ENCODE measurements around the gene MED13. TPM values are rescaled to one million over a fixed set of nuclear protein-coding genes. Genes with fewer than 3 reads are reported as not detected.
"Not testable (repeated sequence)": the region's sequence is repeated elsewhere in the genome, so short reads cannot be mapped to it uniquely, and the experiment has no call there.

MED13 gene
- total RNA-seq, 1 donor from 2014 or later, result 65.7 TPM

DNA sequence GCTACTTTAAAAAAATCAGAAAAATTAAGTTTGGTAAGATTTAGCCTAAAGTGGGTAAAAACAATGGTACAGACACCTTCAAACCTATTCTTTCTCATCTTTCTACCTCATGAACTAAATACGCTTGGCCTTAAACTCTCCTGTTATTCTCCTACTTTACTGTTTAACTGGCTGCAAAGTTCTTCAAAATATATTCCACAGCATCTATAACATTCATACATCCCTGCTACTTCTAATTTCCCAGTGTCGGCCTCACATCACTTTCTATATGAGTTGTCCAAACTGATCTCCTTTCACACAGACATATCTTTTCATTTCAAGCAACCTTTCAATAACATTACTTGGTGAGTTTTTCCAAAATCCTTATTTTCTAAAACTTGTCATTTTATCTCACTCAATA lies 64.0 kb downstream of the MED13 start:
- TF ChIP-seq, protein P1, sequence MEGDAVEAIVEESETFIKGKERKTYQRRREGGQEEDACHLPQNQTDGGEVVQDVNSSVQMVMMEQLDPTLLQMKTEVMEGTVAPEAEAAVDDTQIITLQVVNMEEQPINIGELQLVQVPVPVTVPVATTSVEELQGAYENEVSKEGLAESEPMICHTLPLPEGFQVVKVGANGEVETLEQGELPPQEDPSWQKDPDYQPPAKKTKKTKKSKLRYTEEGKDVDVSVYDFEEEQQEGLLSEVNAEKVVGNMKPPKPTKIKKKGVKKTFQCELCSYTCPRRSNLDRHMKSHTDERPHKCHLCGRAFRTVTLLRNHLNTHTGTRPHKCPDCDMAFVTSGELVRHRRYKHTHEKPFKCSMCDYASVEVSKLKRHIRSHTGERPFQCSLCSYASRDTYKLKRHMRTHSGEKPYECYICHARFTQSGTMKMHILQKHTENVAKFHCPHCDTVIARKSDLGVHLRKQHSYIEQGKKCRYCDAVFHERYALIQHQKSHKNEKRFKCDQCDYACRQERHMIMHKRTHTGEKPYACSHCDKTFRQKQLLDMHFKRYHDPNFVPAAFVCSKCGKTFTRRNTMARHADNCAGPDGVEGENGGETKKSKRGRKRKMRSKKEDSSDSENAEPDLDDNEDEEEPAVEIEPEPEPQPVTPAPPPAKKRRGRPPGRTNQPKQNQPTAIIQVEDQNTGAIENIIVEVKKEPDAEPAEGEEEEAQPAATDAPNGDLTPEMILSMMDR (IDR thresholded peaks at IDR 0.05), result no peak
- DNase-seq (no peak), ATAC-seq (no peak)
- H3K4me1 ChIP-seq, result no peaks in the 10 kb centered on the region
- intact Hi-C loops (cut with DNase I), result no loop called here
- no peak overlapping the region for H3K27ac ChIP-seq
- no peak overlapping the region for H3K4me3 ChIP-seq
- no peaks in the 10 kb centered on the region for H3K27me3 ChIP-seq
- no peaks in the 10 kb centered on the region for H3K9me3 ChIP-seq
- peaks cover 39% of the 10 kb centered on the region for H3K36me3 ChIP-seq

DNA sequence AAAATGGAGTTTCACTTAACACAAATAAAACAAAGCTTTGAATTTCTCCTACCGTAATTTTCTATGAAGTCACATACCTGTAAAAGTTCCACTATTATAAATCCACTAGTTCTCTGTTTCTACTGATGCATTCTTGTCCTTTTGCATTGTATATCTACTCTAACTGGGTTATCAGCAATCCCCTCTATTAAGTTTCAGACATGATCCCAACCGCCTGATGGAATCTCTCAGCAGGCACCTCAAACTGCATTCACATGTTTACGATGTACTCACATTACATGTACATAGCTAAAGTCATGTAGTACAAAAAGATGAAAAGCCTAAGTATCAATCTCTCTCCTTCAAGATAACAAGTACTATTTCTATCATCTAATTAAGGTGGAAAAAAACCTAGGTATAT lies 64.9 kb downstream of the MED13 start:
- intact Hi-C loops (cut with DNase I), result no loop called here
- Histone ChIP-seq H3K27me3 (no peaks in the 10 kb centered on the region), H3K9me3 (no peaks in the 10 kb centered on the region), H3K4me1 (no peaks in the 10 kb centered on the region), H3K36me3 (peaks cover 33% of the 10 kb centered on the region), H3K27ac (no peak overlapping the region), H3K4me3 (no peak overlapping the region)
- ATAC-seq (no peak), DNase-seq (no peak)
- TF ChIP-seq, protein P1 (IDR thresholded peaks at IDR 0.05), result no peak

DNA sequence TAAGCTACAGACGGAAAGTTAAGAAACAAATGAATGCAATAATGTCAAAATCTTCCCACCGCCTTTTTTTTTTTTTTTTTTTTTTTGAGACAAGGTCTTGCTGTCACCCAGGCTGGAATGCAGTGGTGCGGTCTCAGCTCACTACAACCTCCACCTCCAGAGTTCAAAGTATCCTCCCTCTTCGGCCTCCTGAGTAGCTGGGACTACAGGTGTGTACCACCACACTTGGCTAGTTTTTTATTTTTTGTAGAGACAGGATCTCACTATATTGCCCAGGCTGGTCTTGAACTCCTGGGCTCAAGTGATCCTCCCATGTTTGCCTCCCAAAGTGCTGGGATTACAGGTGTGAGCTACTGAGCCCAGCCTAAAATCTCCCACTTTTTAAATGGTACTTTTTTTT lies 66.5 kb downstream of the MED13 start:
- not testable (repeated sequence) for ATAC-seq, H3K4me1 ChIP-seq

DNA sequence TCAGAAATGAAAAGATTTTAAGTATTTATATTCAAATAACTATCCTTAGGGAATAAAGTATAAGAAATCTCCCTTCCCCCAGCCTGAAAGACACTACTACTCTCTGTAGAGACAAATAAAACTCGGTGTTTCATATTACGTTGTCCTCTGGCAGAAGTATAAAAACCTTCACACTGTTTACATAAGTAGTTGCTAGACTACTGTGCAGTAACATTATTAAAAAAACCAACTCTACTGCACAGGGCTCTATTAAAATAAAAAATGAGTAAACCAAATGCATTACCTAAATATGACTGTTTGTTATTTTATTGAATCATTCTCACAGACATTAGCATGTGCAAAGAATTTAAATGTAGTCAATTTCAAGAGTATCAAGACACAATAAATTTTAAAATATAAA lies 67.4 kb downstream of the MED13 start:
- H3K36me3 ChIP-seq, result peaks cover 37% of the 10 kb centered on the region
- intact Hi-C loops (cut with DNase I), result no loop called here
- no peaks in the 10 kb centered on the region for H3K4me1 ChIP-seq
- TF ChIP-seq, protein P1 (IDR thresholded peaks at IDR 0.05), result no peak
- H3K4me3 ChIP-seq, result no peak overlapping the region
- ATAC-seq (peak; percentile 39), DNase-seq (no peak)
- H3K9me3 ChIP-seq, result no peaks in the 10 kb centered on the region
- H3K27ac ChIP-seq, result no peak overlapping the region
- no peaks in the 10 kb centered on the region for H3K27me3 ChIP-seq

More for the DNA sequence above, 66.5 kb downstream of the MED13 start:
- H3K27me3 ChIP-seq; H3K4me3 ChIP-seq; H3K27ac ChIP-seq; DNase-seq; H3K9me3 ChIP-seq; intact Hi-C loops (cut with DNase I): not testable (repeated sequence)
- H3K36me3 ChIP-seq, result peaks cover 36% of the 10 kb centered on the region

DNA sequence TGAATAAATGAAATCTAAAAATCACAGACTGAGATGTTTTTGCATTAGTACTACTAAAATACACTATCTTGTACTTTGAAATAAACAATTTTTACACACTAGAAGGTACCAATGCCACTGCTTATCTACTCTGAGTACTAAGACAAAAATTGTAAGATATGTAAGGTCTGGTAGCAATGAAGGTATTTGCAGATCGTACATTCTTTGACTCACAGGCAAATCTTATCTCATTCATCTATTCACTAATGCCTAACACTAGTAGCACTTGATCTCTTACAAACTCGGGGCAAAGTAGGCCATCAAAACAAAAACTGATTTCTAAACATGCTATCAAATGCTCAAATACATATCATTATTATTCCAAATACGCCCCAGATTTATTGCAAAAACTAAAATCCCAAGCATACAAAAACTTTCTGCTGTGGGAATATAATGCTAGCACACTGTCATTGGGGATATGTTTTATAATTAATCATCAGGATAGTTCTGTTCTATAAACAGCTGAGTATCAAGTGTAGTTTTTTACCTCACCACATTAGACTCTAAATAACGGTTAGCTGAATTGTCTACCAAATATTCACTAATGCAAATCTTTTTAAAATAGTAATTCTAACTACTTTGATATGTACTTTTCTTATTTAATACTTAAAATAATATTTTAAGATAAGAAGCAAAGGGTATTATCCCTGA lies 68.0 kb downstream of the MED13 start:
- DNase-seq, result no peak
- no peak overlapping the region for H3K27ac ChIP-seq
- intact Hi-C loops (cut with DNase I), result no loop called here
- H3K36me3 ChIP-seq, result peaks cover 43% of the 10 kb centered on the region
- ATAC-seq, result no peak
- no peaks in the 10 kb centered on the region for H3K9me3 ChIP-seq
- no peaks in the 10 kb centered on the region for H3K27me3 ChIP-seq
- TF ChIP-seq, protein P1 (IDR thresholded peaks at IDR 0.05), result no peak
- no peak overlapping the region for H3K4me3 ChIP-seq
- no peaks in the 10 kb centered on the region for H3K4me1 ChIP-seq

DNA sequence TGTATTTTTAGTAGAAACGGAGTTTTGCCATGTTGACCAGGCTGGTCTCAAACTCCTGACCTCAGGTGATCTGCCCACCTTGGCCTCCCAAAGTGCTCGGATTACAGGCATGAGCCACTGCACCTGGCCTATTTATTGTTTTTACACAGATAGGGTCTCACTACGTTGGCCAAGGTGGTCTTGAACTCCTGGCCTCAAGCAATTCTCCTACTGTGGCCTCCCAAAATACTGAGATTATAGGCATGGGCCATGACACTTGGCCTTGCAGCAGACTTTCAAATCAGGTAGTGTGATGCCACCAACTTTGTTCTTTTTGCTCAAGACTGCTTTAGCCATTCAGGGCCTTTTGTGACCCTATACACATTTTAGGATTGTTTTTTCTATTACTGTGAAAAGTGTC lies 75.6 kb downstream of the MED13 start:
- intact Hi-C loops (cut with DNase I), result no loop called here
- no peak for ATAC-seq
- TF ChIP-seq, protein P1 (IDR thresholded peaks at IDR 0.05), result no peak
- peaks cover 3% of the 10 kb centered on the region for H3K4me1 ChIP-seq
- no peak for DNase-seq
- H3K27me3 ChIP-seq, result no peaks in the 10 kb centered on the region
- H3K4me3 ChIP-seq, result no peak overlapping the region
- H3K36me3 ChIP-seq, result peaks cover 85% of the 10 kb centered on the region
- H3K27ac ChIP-seq, result no peak overlapping the region
- no peaks in the 10 kb centered on the region for H3K9me3 ChIP-seq
